Adrenal gland (tissue), 12 donors: Measurements from ENCODE around the gene TTLL12. TPM values are rescaled to one million over a fixed set of nuclear protein-coding genes. Genes with fewer than 3 reads are reported as not detected.

Experiments
- DNase-seq, 7 donors: peaks; one replicate each; pipeline ENCODE4 v3.0.0-alpha.2; 2019 to 2020
- H3K27ac ChIP-seq, 5 donors: fragments of 200-600 bp; sonication (generic) in 4 of 5; 1 replicate in 3 of 5; 2 replicates in 2 of 5; pipeline versions ENCODE4 v1.5.1 to v1.8.0; 2016 to 2020; ENCODE audit warnings: mild to moderate bottlenecking in 1 of 5
- H3K27me3 ChIP-seq: fragments of 200-600 bp; 2 replicates; pipeline ENCODE4 v1.8.0; 2021
- H3K36me3 ChIP-seq, 2 donors: fragments of 200-600 bp; replicated peaks in 1 of 2; 1 replicate in 1 of 2; 2 replicates in 1 of 2; pipeline versions ENCODE4 v1.5.1 to v1.8.0; 2018 to 2022
- H3K4me1 ChIP-seq, 2 donors: fragments of 200-600 bp; replicated peaks in 1 of 2; 1 replicate in 1 of 2; 2 replicates in 1 of 2; pipeline versions ENCODE4 v1.5.1 to v1.8.0; 2018 to 2021
- H3K4me3 ChIP-seq, 4 donors: fragments of 200-600 bp; sonication (generic) in 3 of 4; one replicate each; pipeline ENCODE4 v1.5.1; 2016 to 2018
- H3K9me3 ChIP-seq, 3 donors: fragments of 200-600 bp; sonication (generic) in 1 of 3; replicated peaks in 1 of 3; 1 replicate in 2 of 3; 2 replicates in 1 of 3; pipeline versions ENCODE4 v1.5.1 to v1.8.0; 2016 to 2021
- POLR2A ChIP-seq, 2 donors: fragments of 450-650 bp; IDR thresholded peaks; one replicate each; pipeline ENCODE4 v1.6.1; 2017; ENCODE audit warnings: antibody characterized with exemption in 2 of 2, mild to moderate bottlenecking in 2 of 2, moderate library complexity in 1 of 2
- WGBS, 4 donors: extraction: QIAGEN DNeasy Blood & Tissue Kit in 2 of 4; methylation state at CpG; one replicate each; pipeline versions ENCODE4 v1.1.5 to v1.1.7; 2013 to 2017; 5-methylcytosine and 5-hydroxymethylcytosine counted together
- intact Hi-C, 2 donors: fragments of 100-400 bp; cut with DNase I; formaldehyde crosslinking; loops; one replicate each; pipeline versions ENCODE4 v1.14.1 to v1.15.0; 2022 to 2023
- polyA plus RNA-seq, 3 donors: library from polyadenylated mRNA; stranded (reverse); fragments of 200-250 nt in 2 of 3; fragments of 350-450 nt in 1 of 3; fragmentation: Illumina TruSeq in 1 of 3; extraction: RNeasy Lipid Tissue Mini Kit (QIAGEN cat#74804) in 1 of 3; gene quantifications; one replicate each; pipeline ENCODE4 v1.2.3, GENCODE V29; 2013 to 2014
- total RNA-seq, 9 donors: library from RNA; depleted of rRNA in 4 of 9; stranded (reverse); fragments of >200 nt in 4 of 9; fragments of 120-200 nt in 1 of 9; fragmentation: NEBNext Ultra II Directional in 1 of 9; extraction: Animal tissue kit (Norgen Biotek cat#: 25700) in 1 of 9; gene quantifications; one replicate each; pipeline versions ENCODE4 v1.1.0 to v1.2.4, GENCODE V29; 2013 to 2023
- TF ChIP-seq, protein P1 (sequence below), 6 experiments: fragments of 450-650 bp in 4 of 6; fragments of 200-600 bp in 2 of 6; sonication (generic) in 1 of 6; IDR thresholded peaks; 1 replicate in 5 of 6; 2 replicates in 1 of 6; pipeline versions ENCODE4 v1.5.1 to v1.8.0; 2016 to 2021; ENCODE audit warnings: antibody characterized with exemption in 6 of 6, mild to moderate bottlenecking in 2 of 6, moderate library complexity in 1 of 6
- donor health status: healthy with polysubstance abuse.
- donor health status: Bipolar disorder and iron deficiency.
- donor health status: DM: yes; HTN: yes; CAD: no.
- donor health status: DM: no; HTN: no; CAD: no.
- donor health status: DM: no; HTN: no; CAD: no.
- donor health status: DM: yes; HTN: yes; CAD: no.

TTLL12 gene
- total and polyA plus RNA-seq, 12 donors = 22.6 to 85.2 (median 59.2) TPM

DNA sequence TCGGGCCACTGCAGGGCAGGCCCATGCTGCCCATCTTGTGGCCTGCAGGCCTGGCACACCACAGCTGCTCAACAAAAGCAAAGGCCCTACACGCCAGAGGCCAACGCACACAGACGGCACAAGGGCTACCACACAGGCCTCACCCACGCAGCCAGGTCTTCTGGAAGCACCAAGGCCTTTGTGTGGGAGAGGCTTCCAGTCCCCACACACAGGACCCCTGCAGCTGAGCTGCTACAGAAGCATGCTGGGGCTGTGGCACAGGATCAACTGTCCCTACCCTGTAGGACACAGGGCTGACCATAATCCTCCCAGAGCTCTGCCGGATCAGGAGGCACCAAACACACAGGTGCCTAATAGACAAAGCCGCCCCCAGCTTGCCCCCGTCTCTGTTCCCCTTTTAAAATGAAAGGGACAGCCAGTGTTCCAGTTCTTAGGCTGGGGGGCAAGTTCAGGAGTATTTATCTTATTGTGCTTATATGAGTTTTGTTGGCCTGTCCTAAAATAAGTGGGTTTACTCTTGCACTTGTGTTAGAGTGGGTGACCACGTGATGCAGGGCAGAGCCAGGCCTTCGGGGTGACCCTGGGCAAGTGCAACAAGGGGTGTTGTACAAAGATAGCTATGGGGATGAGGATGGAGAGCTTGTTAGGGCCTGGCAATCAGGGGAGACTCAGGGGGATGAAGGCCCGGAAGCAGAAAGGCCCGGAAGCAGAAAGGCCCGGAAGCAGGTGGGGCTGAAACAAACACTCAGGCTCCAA is 5.4 kb downstream of the TTLL12 start:
- WGBS, 4 donors = 77 to 84% (median 81%) methylated on average over 8 to 13 of the region's 13 CpGs
- H3K9me3 ChIP-seq = no peaks in the 10 kb centered on the region
- TF ChIP-seq, protein P1, sequence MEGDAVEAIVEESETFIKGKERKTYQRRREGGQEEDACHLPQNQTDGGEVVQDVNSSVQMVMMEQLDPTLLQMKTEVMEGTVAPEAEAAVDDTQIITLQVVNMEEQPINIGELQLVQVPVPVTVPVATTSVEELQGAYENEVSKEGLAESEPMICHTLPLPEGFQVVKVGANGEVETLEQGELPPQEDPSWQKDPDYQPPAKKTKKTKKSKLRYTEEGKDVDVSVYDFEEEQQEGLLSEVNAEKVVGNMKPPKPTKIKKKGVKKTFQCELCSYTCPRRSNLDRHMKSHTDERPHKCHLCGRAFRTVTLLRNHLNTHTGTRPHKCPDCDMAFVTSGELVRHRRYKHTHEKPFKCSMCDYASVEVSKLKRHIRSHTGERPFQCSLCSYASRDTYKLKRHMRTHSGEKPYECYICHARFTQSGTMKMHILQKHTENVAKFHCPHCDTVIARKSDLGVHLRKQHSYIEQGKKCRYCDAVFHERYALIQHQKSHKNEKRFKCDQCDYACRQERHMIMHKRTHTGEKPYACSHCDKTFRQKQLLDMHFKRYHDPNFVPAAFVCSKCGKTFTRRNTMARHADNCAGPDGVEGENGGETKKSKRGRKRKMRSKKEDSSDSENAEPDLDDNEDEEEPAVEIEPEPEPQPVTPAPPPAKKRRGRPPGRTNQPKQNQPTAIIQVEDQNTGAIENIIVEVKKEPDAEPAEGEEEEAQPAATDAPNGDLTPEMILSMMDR (IDR thresholded peaks at IDR 0.05) = no peak
- no peak for TF ChIP-seq POLR2A (IDR thresholded peaks at IDR 0.05)
- H3K27ac ChIP-seq = no peak overlapping the region
- no peaks in the 10 kb centered on the region for H3K27me3 ChIP-seq
- no peak for DNase-seq
- no peak overlapping the region for H3K4me3 ChIP-seq
- H3K4me1 ChIP-seq = peaks cover 21 to 27% of the 10 kb centered on the region in 2 donors
- intact Hi-C loops = no loop called here
- peaks cover 0 to 17% of the 10 kb centered on the region in 2 donors for H3K36me3 ChIP-seq

DNA sequence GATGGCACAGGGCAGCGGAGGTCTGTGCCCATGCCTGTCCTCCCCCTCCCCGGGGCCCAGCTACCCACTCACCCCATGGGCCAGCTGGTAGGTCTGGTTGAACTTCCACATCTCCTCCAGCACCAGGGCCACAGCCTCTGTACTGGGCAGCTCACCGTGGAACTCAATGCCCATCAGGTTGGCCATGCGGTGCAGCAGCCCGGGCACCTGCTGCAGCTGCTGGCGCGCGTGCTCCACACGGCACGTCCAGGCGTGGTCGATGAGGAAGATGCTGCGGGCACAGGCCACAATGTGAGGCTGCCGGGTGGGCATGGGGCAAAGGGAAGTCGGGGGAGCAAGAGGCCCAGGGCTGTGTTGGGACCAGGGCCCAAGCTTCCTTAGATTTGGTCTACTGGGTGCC is 6.3 kb downstream of the TTLL12 start:
- H3K4me3 ChIP-seq = no peak overlapping the region
- intact Hi-C loops = no loop called here
- no peaks in the 10 kb centered on the region for H3K9me3 ChIP-seq
- H3K27me3 ChIP-seq = no peaks in the 10 kb centered on the region
- 92 to 100% (median 95%) methylated on average over 7 to 15 of the region's 15 CpGs for WGBS, 4 donors
- peaks cover 0 to 17% of the 10 kb centered on the region in 2 donors for H3K36me3 ChIP-seq
- TF ChIP-seq, protein P1 (IDR thresholded peaks at IDR 0.05) = no peak
- TF ChIP-seq POLR2A (IDR thresholded peaks at IDR 0.05) = no peak
- no peak for DNase-seq
- no peak overlapping the region for H3K27ac ChIP-seq
- H3K4me1 ChIP-seq = peaks cover 12 to 21% of the 10 kb centered on the region in 2 donors

DNA sequence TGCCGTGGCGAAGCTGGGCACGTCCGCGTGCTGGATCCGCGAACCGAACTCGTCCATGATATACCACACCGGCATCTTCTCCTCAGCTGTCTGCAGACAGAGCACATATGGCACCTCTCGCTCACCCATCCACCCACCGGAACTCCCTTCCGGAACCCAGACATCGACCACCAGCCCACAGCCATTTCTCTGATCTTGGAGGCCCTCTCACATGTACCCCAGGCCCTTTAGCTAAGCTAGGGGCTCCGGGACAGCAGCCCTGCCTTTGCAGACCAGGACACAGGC is 7.1 kb downstream of the TTLL12 start:
- H3K36me3 ChIP-seq = peaks cover 0 to 24% of the 10 kb centered on the region in 2 donors
- intact Hi-C loops = no loop called here
- 96 to 98% (median 97%) methylated on average over 14 to 15 of the region's 15 CpGs for WGBS, 4 donors

DNA sequence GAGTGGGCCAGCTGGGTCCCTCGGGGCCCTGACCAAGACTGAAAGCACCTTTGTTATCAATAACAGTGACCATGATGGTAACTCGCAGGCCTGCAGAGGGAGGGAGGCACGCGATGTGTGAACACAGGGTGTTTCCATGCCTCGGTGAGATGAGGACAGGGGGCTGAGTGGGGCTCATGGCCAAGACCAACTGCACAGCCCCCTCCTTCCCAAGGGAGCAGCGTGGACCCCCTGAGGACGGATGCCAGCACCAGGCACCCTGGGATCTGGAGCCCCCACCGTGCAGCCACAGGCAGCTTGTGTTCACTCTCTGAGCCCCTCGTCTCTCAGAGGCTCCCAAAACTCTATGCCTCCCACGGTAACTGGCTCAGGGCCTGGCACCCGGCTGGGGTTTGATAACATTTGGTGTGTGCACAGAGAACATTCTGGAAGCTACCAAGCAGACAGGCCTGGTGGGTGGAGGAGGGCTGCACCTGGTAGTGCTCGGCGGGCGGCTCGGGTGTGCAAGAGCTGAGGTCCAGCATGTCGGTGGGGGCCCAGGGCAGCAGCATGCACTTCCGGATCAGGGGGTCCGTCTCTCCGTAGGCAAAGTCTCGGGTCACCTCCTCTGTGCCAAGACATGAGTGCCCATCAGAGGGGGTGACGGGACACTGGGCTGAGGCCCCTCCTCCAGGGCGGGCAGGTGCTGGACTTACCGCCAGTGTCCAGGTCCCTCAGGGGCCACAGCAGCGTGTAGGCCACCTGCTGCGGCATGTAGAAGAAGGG is 7.6 kb downstream of the TTLL12 start:
- TF ChIP-seq POLR2A (IDR thresholded peaks at IDR 0.05) = no peak
- TF ChIP-seq, protein P1 (IDR thresholded peaks at IDR 0.05) = no peak

More for the DNA sequence above, 7.1 kb downstream of the TTLL12 start:
- H3K4me1 ChIP-seq = peaks cover 8 to 15% of the 10 kb centered on the region in 2 donors
- H3K4me3 ChIP-seq = no peak overlapping the region
- no peaks in the 10 kb centered on the region for H3K27me3 ChIP-seq
- TF ChIP-seq, protein P1 (IDR thresholded peaks at IDR 0.05) = no peak
- no peak for TF ChIP-seq POLR2A (IDR thresholded peaks at IDR 0.05)
- DNase-seq = no peak
- no peaks in the 10 kb centered on the region for H3K9me3 ChIP-seq
- H3K27ac ChIP-seq = no peak overlapping the region

More for the DNA sequence above, 7.6 kb downstream of the TTLL12 start:
- no peak for DNase-seq
- WGBS, 4 donors = 90 to 94% (median 93%) methylated on average over 12 to 25 of the region's 25 CpGs
- no peak overlapping the region for H3K4me3 ChIP-seq
- intact Hi-C loops = no loop called here
- peaks cover 8 to 10% of the 10 kb centered on the region in 2 donors for H3K4me1 ChIP-seq
- H3K9me3 ChIP-seq = no peaks in the 10 kb centered on the region
- H3K27ac ChIP-seq = no peak overlapping the region
- H3K36me3 ChIP-seq = peaks cover 0 to 30% of the 10 kb centered on the region in 2 donors
- H3K27me3 ChIP-seq = no peaks in the 10 kb centered on the region
